Endothelial cell of umbilical vein (primary cell): ENCODE measurements around the gene IRF2BPL. TPM values are rescaled to one million over a fixed set of nuclear protein-coding genes. Genes with fewer than 3 reads are reported as not detected.

Source experiments
- BruUV-seq: library from RNA; stranded (reverse); fragments of 400-500 nt; replicated peaks from 2 replicates; lab custom pipeline; 2021; lab: Mats Ljungman, UMichigan
- CTCF ChIA-PET: fragments of 300-600, 350-600 bp; sonication (Branson Sonifier 250); formaldehyde crosslinking; loops from one replicate; lab custom pipeline; 2021; ENCODE audit warnings: antibody characterized with exemption, inconsistent platforms; lab: Charles Lee
- POLR2A ChIA-PET: fragments of 300-600, 350-600 bp; sonication (Branson Sonifier 250); formaldehyde crosslinking; loops from one replicate; lab custom pipeline; 2021; ENCODE audit warnings: antibody characterized with exemption, inconsistent platforms; lab: Charles Lee
- DNase-seq: peaks from one replicate; pipeline ENCODE4 v3.0.0-alpha.2; 2011; ENCODE audit warnings: low read depth, low spot score
- FAIRE-seq: peaks from 2 replicates; lab custom pipeline; 2011; peaks lifted over from hg19 to GRCh38; lab: Jason Lieb, UNC
- H2AFZ ChIP-seq: 2 replicates; pipeline ENCODE4 v1.6.0; 2012; ENCODE audit warnings: low read depth, low read length, control low read depth, inconsistent platforms
- H3K27ac ChIP-seq: 2 replicates; pipeline ENCODE4 v1.5.1; 2011; ENCODE audit warnings: low read depth, mild to moderate bottlenecking, control low read depth, low read length, moderate library complexity; ENCODE audit not compliant: insufficient read depth
- H3K27me3 ChIP-seq, 2 experiments: 2 replicates each; pipeline versions ENCODE4 v1.6.0 to v1.6.1; 2011; ENCODE audit warnings: low read length in 2 of 2, mixed read lengths in 1 of 2; ENCODE audit not compliant: control insufficient read depth in 2 of 2, insufficient read depth in 2 of 2
- H3K36me3 ChIP-seq, 2 experiments: 2 replicates in 1 of 2; 3 replicates in 1 of 2; pipeline ENCODE4 v1.5.1; 2011; ENCODE audit warnings: low read length in 2 of 2, mild to moderate bottlenecking in 1 of 2, moderate library complexity in 1 of 2; ENCODE audit not compliant: control insufficient read depth in 2 of 2, insufficient read depth in 2 of 2; ENCODE audit errors: extremely low read depth in 1 of 2
- H3K4me1 ChIP-seq: 3 replicates; pipeline ENCODE4 v1.5.1; 2011; ENCODE audit warnings: mild to moderate bottlenecking, low read length; ENCODE audit not compliant: control insufficient read depth, insufficient read depth; ENCODE audit errors: extremely low read depth
- H3K4me2 ChIP-seq: 2 replicates; pipeline ENCODE4 v1.6.1; 2011; ENCODE audit warnings: low read length, control low read depth, mixed read lengths; ENCODE audit not compliant: insufficient read depth
- H3K4me3 ChIP-seq, 3 experiments: fragments of 200-600 bp in 1 of 3; sonication (generic), shearing (Covaris generic) in 1 of 3; replicated peaks in 1 of 3; 2 replicates each; pipeline ENCODE4 v1.5.1; 2011 to 2016; ENCODE audit warnings: control low read depth in 3 of 3, low read length in 3 of 3, mild to moderate bottlenecking in 2 of 3, inconsistent platforms in 1 of 3, low read depth in 1 of 3, moderate library complexity in 1 of 3; ENCODE audit not compliant: insufficient read depth in 1 of 3
- H3K79me2 ChIP-seq: 2 replicates; pipeline ENCODE4 v1.6.0; 2012; ENCODE audit warnings: low read length, inconsistent platforms; ENCODE audit not compliant: control insufficient read depth, insufficient read depth
- H3K9ac ChIP-seq: replicated peaks from 2 replicates; pipeline ENCODE3; 2011; ENCODE audit warnings: low read length, control low read depth; ENCODE audit not compliant: insufficient read depth; ENCODE audit errors: extremely low read depth
- H3K9me1 ChIP-seq: replicated peaks from 3 replicates; pipeline ENCODE4 v1.6.0; 2011; ENCODE audit warnings: mild to moderate bottlenecking, low read length; ENCODE audit not compliant: control insufficient read depth, insufficient read depth; ENCODE audit errors: extremely low read depth
- H3K9me3 ChIP-seq: replicated peaks from 2 replicates; pipeline ENCODE4 v1.5.1; 2012; ENCODE audit warnings: low read length, inconsistent platforms; ENCODE audit not compliant: control insufficient read depth, insufficient read depth
- H4K20me1 ChIP-seq: replicated peaks from 2 replicates; pipeline ENCODE3; 2011; ENCODE audit warnings: mild to moderate bottlenecking, low read length; ENCODE audit not compliant: control insufficient read depth, insufficient read depth; ENCODE audit errors: extremely low read depth
- CTCF ChIP-seq, 2 donors: IDR thresholded peaks; 1 replicate in 1 of 2; 2 replicates in 1 of 2; pipeline ENCODE4 v1.5.1; 2011; ENCODE audit warnings: low read length in 2 of 2, mild to moderate bottlenecking in 2 of 2, moderate library complexity in 2 of 2, control low read depth in 1 of 2, inconsistent platforms in 1 of 2, low read depth in 1 of 2; ENCODE audit not compliant: insufficient read depth in 1 of 2; ENCODE audit errors: extremely low read depth in 1 of 2
- EZH2 ChIP-seq: IDR thresholded peaks from 2 replicates; pipeline ENCODE4 v1.6.1; 2012; ENCODE audit warnings: borderline replicate concordance, low read depth, mild to moderate bottlenecking, moderate library complexity, low read length, inconsistent platforms; ENCODE audit not compliant: severe bottlenecking
- FOS ChIP-seq: IDR thresholded peaks from 2 replicates; pipeline ENCODE4 v1.6.1; 2011; ENCODE audit warnings: mild to moderate bottlenecking, low read length, moderate library complexity, borderline replicate concordance; ENCODE audit not compliant: insufficient read depth
- GATA2 ChIP-seq: IDR thresholded peaks from 2 replicates; pipeline ENCODE4 v1.7.0; 2011; ENCODE audit warnings: low read depth, mild to moderate bottlenecking, moderate library complexity, mixed read lengths, low read length; ENCODE audit not compliant: insufficient read length, insufficient read depth
- JUN ChIP-seq: IDR thresholded peaks from 2 replicates; pipeline ENCODE4 v1.6.1; 2011; ENCODE audit warnings: borderline replicate concordance, low read depth; ENCODE audit not compliant: insufficient read length, insufficient read depth
- MAX ChIP-seq: IDR thresholded peaks from 2 replicates; pipeline ENCODE4 v1.6.1; 2011; ENCODE audit not compliant: insufficient read depth, insufficient read length
- MYC ChIP-seq: IDR thresholded peaks from one replicate; pipeline ENCODE4 v1.6.1; 2011; ENCODE audit warnings: mild to moderate bottlenecking, low read depth, low read length
- POLR2A ChIP-seq: IDR thresholded peaks from 2 replicates; pipeline ENCODE4 v1.6.1; 2012; ENCODE audit warnings: low read depth, mild to moderate bottlenecking, control low read depth, low read length
- POLR2AphosphoS5 ChIP-seq: IDR thresholded peaks from 2 replicates; pipeline ENCODE4 v1.6.1; 2012; ENCODE audit warnings: low read depth, mild to moderate bottlenecking, control low read depth, low read length, moderate library complexity; ENCODE audit not compliant: insufficient read depth
- dilution Hi-C: fragments of 300-500 bp; cut with MboI; formaldehyde crosslinking; loops from one replicate; pipeline ENCODE4 v1.15.0; 2019; ENCODE audit warnings: low sequenced_read_pairs; ENCODE audit not compliant: extremely low pct_ligation_motif_present
- intact Hi-C: fragments of 100-400 bp; cut with micrococcal nuclease; formaldehyde crosslinking; loops from one replicate; pipeline ENCODE4 v1.10.0; 2022
- polyA plus RNA-seq, 4 experiments: library from polyadenylated mRNA; depleted of rRNA in 3 of 4; stranded (reverse) in 3 of 4; unstranded in 1 of 4; fragments of >200 nt; gene quantifications; 2 replicates each; pipeline versions ENCODE4 v1.2.1 to v1.2.3, GENCODE V29; 2011 to 2012; ENCODE audit warnings: missing spikeins in 1 of 4
- total RNA-seq: library from RNA; stranded (reverse); gene quantifications from 2 replicates; pipeline ENCODE4 v1.2.3, GENCODE V29; 2021

Gene IRF2BPL
- total and polyA plus RNA-seq, 2 donors (not counting 3 experiments of a cell fraction or from before 2014, with no cell fraction given), result 9.3 to 23.3 TPM

GRCh38 chr14:77009014-77009413 lies 19.5 kb downstream of the IRF2BPL start:
- FAIRE-seq (no peak), DNase-seq (no peak)
- ChIA-PET POLR2A (no interaction called here), CTCF (interaction anchor here (0.9 to 1.3 kb wide), 3 partner anchors 13 to 96 kb away, joined by 3 to 5 read pairs (median 4); no protein-coding TSS in a partner anchor)
- Histone ChIP-seq H3K9me1 (no peaks in the 10 kb centered on the region), H4K20me1 (no peaks in the 10 kb centered on the region), H3K79me2 (no peaks in the 10 kb centered on the region), H3K36me3 (no peaks in the 10 kb centered on the region), H3K4me1 (no peaks in the 10 kb centered on the region), H3K4me2 (no peak overlapping the region), H3K4me3 (no peak overlapping the region), H3K9ac (no peak overlapping the region), H3K27ac (no peak overlapping the region), H3K27me3 (no peaks in the 10 kb centered on the region), H3K9me3 (no peaks in the 10 kb centered on the region), H2AFZ (no peak overlapping the region)
- no TSS peak for BruUV-seq
- TF ChIP-seq POLR2AphosphoS5 (no peak), GATA2 (no peak), MAX (no peak), EZH2 (no peak), POLR2A (no peak), JUN (no peak), CTCF (IDR thresholded peaks at IDR 0.05; ENCODE audit: extremely low read depth in 1 of 2, insufficient read depth in 1 of 2, low read depth in 1 of 2, low read length in 2 of 2) (no peak), MYC (no peak), FOS (no peak)
- intact Hi-C loops (no loop called here), dilution Hi-C loops (no loop called here)
